KOPT-K1 (cell line): ENCODE results near the gene SCGB3A1.
A peak's percentile ranks its signal among the peaks of the same experiment; 100 is the strongest.

ENCODE experiments used
- H3K27ac ChIP-seq: fragments of 200-600 bp; sonication (generic); 2 replicates; pipeline ENCODE4 v1.5.1; 2016; ENCODE audit warnings: antibody characterized with exemption, mild to moderate bottlenecking, low read depth, low read length; ENCODE audit not compliant: poor library complexity, severe bottlenecking
- H3K36me3 ChIP-seq: fragments of 200-600 bp; sonication (generic); 2 replicates; pipeline ENCODE4 v1.5.1; 2017; ENCODE audit warnings: antibody characterized with exemption, mild to moderate bottlenecking, low read length, moderate library complexity; ENCODE audit not compliant: insufficient read depth
- H3K9me3 ChIP-seq: fragments of 200-600 bp; sonication (generic); 2 replicates; pipeline ENCODE4 v1.5.1; 2017; ENCODE audit warnings: antibody characterized with exemption, low read length, mild to moderate bottlenecking; ENCODE audit not compliant: insufficient read depth, poor library complexity, severe bottlenecking

Gene SCGB3A1

GRCh38 chr5:180603076-180603594 lies 11.8 kb upstream of the SCGB3A1 start:
- Histone ChIP-seq H3K36me3 (no peaks in the 10 kb centered on the region), H3K9me3 (no peaks in the 10 kb centered on the region), H3K27ac (no peak overlapping the region)

GRCh38 chr5:180602481-180603075 lies 11.3 kb upstream of the SCGB3A1 start:
- Histone ChIP-seq H3K9me3 (no peaks in the 10 kb centered on the region), H3K36me3 (no peaks in the 10 kb centered on the region), H3K27ac (no peak overlapping the region)

- no peaks in the 10 kb centered on the region for H3K36me3 ChIP-seq
- H3K9me3 ChIP-seq, result no peaks in the 10 kb centered on the region
- H3K27ac ChIP-seq, result no peak overlapping the region
These were observed 10.5 kb upstream of the SCGB3A1 start for GRCh38 chr5:180601591-180602480.

- Histone ChIP-seq H3K36me3 (no peaks in the 10 kb centered on the region), H3K27ac (no peak overlapping the region), H3K9me3 (no peaks in the 10 kb centered on the region)
These were observed 9.3 kb upstream of the SCGB3A1 start for GRCh38 chr5:180600554-180601041.

GRCh38 chr5:180599981-180600553 lies 8.8 kb upstream of the SCGB3A1 start:
- no peaks in the 10 kb centered on the region for H3K9me3 ChIP-seq
- H3K27ac ChIP-seq, result no peak overlapping the region
- no peaks in the 10 kb centered on the region for H3K36me3 ChIP-seq

- Histone ChIP-seq H3K36me3 (no peaks in the 10 kb centered on the region), H3K27ac (no peak overlapping the region), H3K9me3 (no peaks in the 10 kb centered on the region)
These were observed 8.3 kb upstream of the SCGB3A1 start for GRCh38 chr5:180599590-180599914.

GRCh38 chr5:180598797-180599589 lies 7.7 kb upstream of the SCGB3A1 start:
- no peaks in the 10 kb centered on the region for H3K9me3 ChIP-seq
- H3K27ac ChIP-seq, result no peak overlapping the region
- H3K36me3 ChIP-seq, result no peaks in the 10 kb centered on the region

- Histone ChIP-seq H3K36me3 (no peaks in the 10 kb centered on the region), H3K9me3 (no peaks in the 10 kb centered on the region), H3K27ac (no peak overlapping the region)
These were observed 7.0 kb upstream of the SCGB3A1 start for GRCh38 chr5:180598316-180598701.

- peak overlapping the region; percentile 5 for H3K27ac ChIP-seq
- no peaks in the 10 kb centered on the region for H3K36me3 ChIP-seq
- no peaks in the 10 kb centered on the region for H3K9me3 ChIP-seq
These were observed 5.5 kb upstream of the SCGB3A1 start for GRCh38 chr5:180596668-180597231.

GRCh38 chr5:180596115-180596667 lies 4.9 kb upstream of the SCGB3A1 start:
- Histone ChIP-seq H3K9me3 (no peaks in the 10 kb centered on the region), H3K27ac (peak overlapping the region; percentile 5), H3K36me3 (no peaks in the 10 kb centered on the region)

GRCh38 chr5:180595381-180596114 lies 4.2 kb upstream of the SCGB3A1 start:
- H3K36me3 ChIP-seq, result no peaks in the 10 kb centered on the region
- H3K9me3 ChIP-seq, result no peaks in the 10 kb centered on the region
- peak overlapping the region; percentile 42 for H3K27ac ChIP-seq

GRCh38 chr5:180595046-180595379 lies 3.7 kb upstream of the SCGB3A1 start:
- H3K9me3 ChIP-seq, result no peaks in the 10 kb centered on the region
- peak overlapping the region; percentile 42 for H3K27ac ChIP-seq
- no peaks in the 10 kb centered on the region for H3K36me3 ChIP-seq

GRCh38 chr5:180594311-180595045 lies 3.2 kb upstream of the SCGB3A1 start:
- Histone ChIP-seq H3K9me3 (no peaks in the 10 kb centered on the region), H3K27ac (peak overlapping the region; percentile 42)

More at GRCh38 chr5:180594311-180595045, 3.2 kb upstream of the SCGB3A1 start:
- H3K36me3 ChIP-seq, result no peaks in the 10 kb centered on the region
